ENCODE measurements around the gene COL8A1. TPM values are rescaled to one million over a fixed set of nuclear protein-coding genes. Genes with fewer than 3 reads are reported as not detected.

Gene COL8A1
- total RNA-seq, 1 donor from 2014 or later, result 123 TPM

DNA sequence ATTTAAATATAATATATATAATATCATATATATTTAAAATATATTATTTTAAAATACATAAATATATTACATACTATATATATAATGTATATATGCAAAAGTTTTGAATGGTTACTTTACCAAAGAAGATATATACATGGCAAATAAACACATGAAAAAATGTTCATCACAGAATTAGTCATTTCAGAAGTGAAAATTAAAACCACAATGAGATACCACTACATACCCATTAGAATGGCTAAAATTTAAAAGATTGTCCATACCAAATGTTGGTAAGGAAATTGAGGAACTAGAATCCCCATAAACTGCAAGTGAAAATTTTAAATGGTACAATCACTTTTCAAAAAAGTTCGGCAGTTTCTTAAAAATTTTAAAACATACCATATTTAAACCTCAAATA, 23.6 kb upstream of the COL8A1 start:
- TF ChIP-seq, protein P1, sequence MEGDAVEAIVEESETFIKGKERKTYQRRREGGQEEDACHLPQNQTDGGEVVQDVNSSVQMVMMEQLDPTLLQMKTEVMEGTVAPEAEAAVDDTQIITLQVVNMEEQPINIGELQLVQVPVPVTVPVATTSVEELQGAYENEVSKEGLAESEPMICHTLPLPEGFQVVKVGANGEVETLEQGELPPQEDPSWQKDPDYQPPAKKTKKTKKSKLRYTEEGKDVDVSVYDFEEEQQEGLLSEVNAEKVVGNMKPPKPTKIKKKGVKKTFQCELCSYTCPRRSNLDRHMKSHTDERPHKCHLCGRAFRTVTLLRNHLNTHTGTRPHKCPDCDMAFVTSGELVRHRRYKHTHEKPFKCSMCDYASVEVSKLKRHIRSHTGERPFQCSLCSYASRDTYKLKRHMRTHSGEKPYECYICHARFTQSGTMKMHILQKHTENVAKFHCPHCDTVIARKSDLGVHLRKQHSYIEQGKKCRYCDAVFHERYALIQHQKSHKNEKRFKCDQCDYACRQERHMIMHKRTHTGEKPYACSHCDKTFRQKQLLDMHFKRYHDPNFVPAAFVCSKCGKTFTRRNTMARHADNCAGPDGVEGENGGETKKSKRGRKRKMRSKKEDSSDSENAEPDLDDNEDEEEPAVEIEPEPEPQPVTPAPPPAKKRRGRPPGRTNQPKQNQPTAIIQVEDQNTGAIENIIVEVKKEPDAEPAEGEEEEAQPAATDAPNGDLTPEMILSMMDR (IDR thresholded peaks at IDR 0.05; ENCODE audit: insufficient read depth, low read depth, low read length), result no peak
- Histone ChIP-seq H2AFZ (ENCODE audit: low read depth, low read length) (no peak overlapping the region), H3K4me1 (ENCODE audit: insufficient read depth, low read length) (no peaks in the 10 kb centered on the region), H3K36me3 (ENCODE audit: insufficient read depth, low read length) (no peaks in the 10 kb centered on the region), H3K4me2 (ENCODE audit: low read length) (no peak overlapping the region), H3K4me3 (ENCODE audit: insufficient read depth, low read depth, low read length) (no peak overlapping the region), H3K9ac (ENCODE audit: low read length) (no peak overlapping the region), H3K27ac (ENCODE audit: low read depth, low read length) (no peak overlapping the region), H3K79me2 (ENCODE audit: insufficient read depth, low read length) (no peaks in the 10 kb centered on the region), H4K20me1 (ENCODE audit: insufficient read depth, low read length) (no peaks in the 10 kb centered on the region), H3K9me3 (ENCODE audit: insufficient read depth, low read depth, low read length) (peaks cover 2% of the 10 kb centered on the region), H3K27me3 (ENCODE audit: insufficient read depth, low read length) (no peaks in the 10 kb centered on the region)
- H3K27me3 Mint-ChIP-seq (ENCODE audit: low read depth, unreplicated experiment), result no peaks in the 10 kb centered on the region
- H3K9me3 Mint-ChIP-seq (ENCODE audit: unreplicated experiment), result no peaks in the 10 kb centered on the region
- no peaks in the 10 kb centered on the region for H3K36me3 Mint-ChIP-seq (ENCODE audit: low read depth, unreplicated experiment)
- FAIRE-seq (no peak), DNase-seq (ENCODE audit: low read depth) (no peak)
- H3K4me3 Mint-ChIP-seq (ENCODE audit: unreplicated experiment), result no peak overlapping the region
- H3K4me1 Mint-ChIP-seq (ENCODE audit: low read depth, unreplicated experiment), result no peaks in the 10 kb centered on the region
- H3K27ac Mint-ChIP-seq (ENCODE audit: unreplicated experiment), result no peak overlapping the region

DNA sequence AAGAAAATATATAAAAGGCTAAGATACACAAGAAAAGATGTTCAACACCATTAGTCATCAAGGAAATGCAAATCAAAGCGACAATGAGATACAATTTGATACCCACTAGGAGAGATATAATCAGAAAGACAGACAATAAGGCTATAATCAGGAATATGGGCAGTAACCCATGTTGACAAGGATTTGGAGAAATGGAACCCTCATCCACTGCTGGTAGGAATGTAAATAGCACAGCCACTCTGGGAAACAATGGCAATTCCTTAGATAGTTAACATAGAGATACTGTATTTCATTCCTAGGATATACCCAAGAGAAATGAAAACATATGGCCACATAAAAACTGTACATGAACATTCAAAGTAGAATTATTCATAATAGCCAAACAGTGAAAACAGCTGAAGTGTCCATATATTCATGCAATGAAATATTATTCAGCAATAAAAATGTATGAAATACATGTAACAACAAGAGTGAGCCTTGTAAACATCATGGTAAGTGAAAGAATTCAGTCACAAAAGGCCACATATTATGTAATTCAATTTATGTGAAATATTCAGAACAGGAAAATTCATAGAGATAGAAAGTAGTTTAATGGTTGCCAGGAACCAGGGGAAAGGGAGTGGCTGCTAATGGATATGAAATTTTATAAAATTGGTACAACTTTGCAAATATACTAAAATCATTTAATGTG, 18.2 kb upstream of the COL8A1 start:
- H3K36me3 ChIP-seq (ENCODE audit: insufficient read depth, low read length), result no peaks in the 10 kb centered on the region
- no peak overlapping the region for H3K27ac Mint-ChIP-seq (ENCODE audit: unreplicated experiment)
- H3K27me3 ChIP-seq (ENCODE audit: insufficient read depth, low read length), result no peaks in the 10 kb centered on the region
- H3K9me3 ChIP-seq (ENCODE audit: insufficient read depth, low read depth, low read length), result peaks cover 2% of the 10 kb centered on the region
- no peak for FAIRE-seq
- no peaks in the 10 kb centered on the region for H3K27me3 Mint-ChIP-seq (ENCODE audit: low read depth, unreplicated experiment)
- H3K4me3 ChIP-seq (ENCODE audit: insufficient read depth, low read depth, low read length), result no peak overlapping the region
- TF ChIP-seq, protein P1 (IDR thresholded peaks at IDR 0.05; ENCODE audit: insufficient read depth, low read depth, low read length), result no peak
- TF ChIP-seq EZH2 (IDR thresholded peaks at IDR 0.05; ENCODE audit: insufficient read depth, low read length), result no peak
- no peaks in the 10 kb centered on the region for H3K4me1 ChIP-seq (ENCODE audit: insufficient read depth, low read length)
- H4K20me1 ChIP-seq (ENCODE audit: insufficient read depth, low read length), result no peaks in the 10 kb centered on the region
- H2AFZ ChIP-seq (ENCODE audit: low read depth, low read length), result no peak overlapping the region
- H3K36me3 Mint-ChIP-seq (ENCODE audit: low read depth, unreplicated experiment), result no peaks in the 10 kb centered on the region
- H3K4me3 Mint-ChIP-seq (ENCODE audit: unreplicated experiment), result no peak overlapping the region
- H3K9ac ChIP-seq (ENCODE audit: low read length), result no peak overlapping the region
- H3K4me2 ChIP-seq (ENCODE audit: low read length), result no peak overlapping the region
- H3K79me2 ChIP-seq (ENCODE audit: insufficient read depth, low read length), result no peaks in the 10 kb centered on the region
- H3K9me3 Mint-ChIP-seq (ENCODE audit: unreplicated experiment), result no peaks in the 10 kb centered on the region
- no peaks in the 10 kb centered on the region for H3K4me1 Mint-ChIP-seq (ENCODE audit: low read depth, unreplicated experiment)
- no peak for DNase-seq (ENCODE audit: low read depth)
- no peak overlapping the region for H3K27ac ChIP-seq (ENCODE audit: low read depth, low read length)

DNA sequence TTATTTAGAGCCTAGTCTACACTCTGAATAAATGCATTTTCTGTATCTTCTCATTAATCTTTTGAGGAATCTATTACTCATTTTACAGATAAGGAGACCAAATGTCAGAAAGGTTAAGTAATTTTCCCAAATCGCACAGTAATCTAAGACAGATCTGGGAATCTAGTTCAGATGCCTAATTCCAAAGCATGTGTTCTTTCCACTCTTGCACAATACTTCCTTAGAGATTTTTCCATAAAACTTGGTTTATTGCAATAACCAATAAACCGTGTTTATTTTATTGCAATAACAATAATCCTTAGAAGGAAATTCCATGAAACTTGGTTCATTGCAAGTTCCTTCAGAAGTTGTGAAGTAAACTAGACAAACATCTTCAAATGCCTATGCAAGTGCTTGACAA, 17.4 kb upstream of the COL8A1 start:
- H3K36me3 Mint-ChIP-seq (ENCODE audit: low read depth, unreplicated experiment), result peaks cover 2% of the 10 kb centered on the region
- no peaks in the 10 kb centered on the region for H3K27me3 Mint-ChIP-seq (ENCODE audit: low read depth, unreplicated experiment)
- H4K20me1 ChIP-seq (ENCODE audit: insufficient read depth, low read length), result no peaks in the 10 kb centered on the region
- no peak overlapping the region for H3K4me3 ChIP-seq (ENCODE audit: insufficient read depth, low read depth, low read length)
- H3K9me3 Mint-ChIP-seq (ENCODE audit: unreplicated experiment), result no peaks in the 10 kb centered on the region
- H3K27ac Mint-ChIP-seq (ENCODE audit: unreplicated experiment), result no peak overlapping the region
- no peaks in the 10 kb centered on the region for H3K4me1 Mint-ChIP-seq (ENCODE audit: low read depth, unreplicated experiment)
- no peaks in the 10 kb centered on the region for H3K36me3 ChIP-seq (ENCODE audit: insufficient read depth, low read length)
- H3K9me3 ChIP-seq (ENCODE audit: insufficient read depth, low read depth, low read length), result no peaks in the 10 kb centered on the region
- no peak overlapping the region for H3K27ac ChIP-seq (ENCODE audit: low read depth, low read length)
- peak; percentile 13 for FAIRE-seq
- no peak for DNase-seq (ENCODE audit: low read depth)
- no peaks in the 10 kb centered on the region for H3K4me1 ChIP-seq (ENCODE audit: insufficient read depth, low read length)
- no peak overlapping the region for H3K4me2 ChIP-seq (ENCODE audit: low read length)
- TF ChIP-seq, protein P1 (IDR thresholded peaks at IDR 0.05; ENCODE audit: insufficient read depth, low read depth, low read length), result no peak
- no peak for TF ChIP-seq EZH2 (IDR thresholded peaks at IDR 0.05; ENCODE audit: insufficient read depth, low read length)
- H3K79me2 ChIP-seq (ENCODE audit: insufficient read depth, low read length), result no peaks in the 10 kb centered on the region
- H3K4me3 Mint-ChIP-seq (ENCODE audit: unreplicated experiment), result no peak overlapping the region
- H2AFZ ChIP-seq (ENCODE audit: low read depth, low read length), result no peak overlapping the region
- H3K9ac ChIP-seq (ENCODE audit: low read length), result no peak overlapping the region
- H3K27me3 ChIP-seq (ENCODE audit: insufficient read depth, low read length), result no peaks in the 10 kb centered on the region
